ENCODE data around the gene ZDHHC11B.
"Not testable (repeated sequence)": the region's sequence is repeated elsewhere in the genome, so short reads cannot be mapped to it uniquely, and the experiment has no call there.

ZDHHC11B gene

DNA sequence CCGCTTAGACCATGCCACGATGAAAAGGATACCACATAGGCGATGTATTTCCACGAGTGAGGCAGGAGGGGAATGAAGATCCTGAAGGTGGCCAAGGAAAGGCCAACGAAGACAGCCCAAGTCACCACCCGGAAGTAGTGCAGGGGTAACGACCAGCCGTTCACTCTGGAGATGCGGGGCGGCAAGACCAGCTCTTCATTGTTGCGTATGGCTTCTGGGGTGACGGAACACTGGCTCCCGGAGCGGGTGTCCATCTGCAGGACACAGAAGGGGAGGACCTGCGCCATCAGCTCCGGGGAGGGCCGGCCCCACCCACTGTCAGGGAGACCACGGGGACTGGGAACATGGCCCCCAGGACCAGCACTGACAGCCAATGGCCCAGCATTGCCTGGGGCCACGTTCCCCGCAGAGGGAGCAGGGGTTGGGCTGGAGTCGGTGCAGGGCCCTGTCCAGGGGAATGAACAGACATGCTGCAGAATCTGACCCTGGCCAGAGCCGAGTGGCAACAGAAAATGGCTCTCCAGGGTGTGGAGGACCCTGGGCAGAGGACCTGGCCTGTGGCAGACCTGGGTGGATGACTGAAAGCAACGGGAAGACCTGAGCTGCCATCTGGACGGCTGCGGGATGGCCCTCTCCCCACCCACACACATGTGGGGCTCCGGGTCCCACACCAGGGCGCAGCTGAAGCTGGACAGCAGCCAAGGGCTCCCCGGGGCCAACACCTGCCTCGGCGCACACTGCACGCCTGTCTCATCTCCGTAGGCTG lies 17.7 kb downstream of the ZDHHC11B start:
- no peak for DNase-seq

DNA sequence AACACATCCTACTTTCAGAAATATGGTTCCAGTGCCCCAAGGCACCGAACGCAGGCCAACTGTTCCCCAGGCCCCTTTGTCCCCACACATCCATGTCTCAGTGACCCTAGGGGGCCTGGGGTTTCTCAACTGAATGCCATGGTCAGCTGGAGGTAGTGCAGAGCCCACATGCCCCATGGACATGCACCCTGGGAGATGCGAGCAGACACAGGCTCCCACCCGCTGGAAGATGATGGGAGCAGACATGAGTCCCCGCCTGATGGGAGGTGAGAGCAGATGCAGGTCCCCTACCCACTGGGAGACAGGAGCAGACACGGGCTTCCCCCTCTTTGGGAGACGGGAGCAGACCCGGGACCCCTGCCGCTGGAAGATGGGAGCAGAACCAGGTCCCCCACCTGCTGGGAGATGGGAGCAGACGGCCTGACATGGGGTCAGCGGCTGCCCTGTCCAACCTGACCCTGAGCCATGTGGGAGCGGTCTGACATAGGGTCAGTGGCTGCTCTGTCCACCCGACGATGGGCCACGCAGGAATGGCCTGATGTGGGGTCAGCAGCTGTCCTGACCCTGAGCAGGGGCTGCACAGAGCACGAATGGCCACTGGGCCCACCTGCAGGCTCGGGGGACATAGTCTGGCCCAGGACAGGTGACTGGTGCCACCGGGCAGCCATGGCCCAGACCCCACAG lies 18.4 kb downstream of the ZDHHC11B start:
- no peak for DNase-seq

DNA sequence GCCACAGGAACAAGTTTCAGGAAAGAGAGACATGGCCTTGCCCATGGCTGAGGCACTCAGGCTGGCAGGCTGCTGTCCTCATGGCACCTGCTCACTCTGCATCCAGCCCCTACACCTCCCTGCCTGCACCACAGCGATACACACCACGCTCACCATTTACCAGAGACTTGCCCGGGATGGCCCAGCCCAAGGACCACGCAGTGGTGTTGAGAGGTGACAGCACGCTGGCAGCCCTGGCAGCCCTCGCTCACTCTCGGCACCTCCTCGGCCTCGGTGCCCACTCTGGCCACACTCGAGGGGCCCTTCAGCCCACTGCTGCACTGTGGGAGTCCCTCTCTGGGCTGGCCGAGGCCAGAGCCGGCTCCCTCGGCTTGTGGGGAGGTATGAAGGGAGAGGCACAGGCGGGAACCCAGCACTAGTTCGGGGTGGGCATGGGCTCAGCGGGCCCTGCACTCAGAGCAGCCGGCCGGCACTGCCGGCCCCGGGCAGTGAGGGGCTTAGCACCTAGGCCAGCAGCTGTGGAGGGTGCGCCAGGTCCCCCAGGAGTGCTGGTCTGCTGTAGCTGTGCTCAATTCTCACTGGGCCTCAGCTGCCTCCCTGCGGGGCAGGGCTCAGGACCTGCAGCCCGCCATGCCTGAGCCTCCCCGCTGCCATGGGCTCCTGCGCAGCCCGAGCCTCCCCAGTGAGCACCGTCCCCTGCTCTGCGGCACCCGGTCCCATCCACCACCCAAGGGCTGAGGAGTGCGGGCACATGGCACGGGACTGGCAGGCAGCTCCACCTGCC lies 20.3 kb downstream of the ZDHHC11B start:
- no peak for DNase-seq

DNA sequence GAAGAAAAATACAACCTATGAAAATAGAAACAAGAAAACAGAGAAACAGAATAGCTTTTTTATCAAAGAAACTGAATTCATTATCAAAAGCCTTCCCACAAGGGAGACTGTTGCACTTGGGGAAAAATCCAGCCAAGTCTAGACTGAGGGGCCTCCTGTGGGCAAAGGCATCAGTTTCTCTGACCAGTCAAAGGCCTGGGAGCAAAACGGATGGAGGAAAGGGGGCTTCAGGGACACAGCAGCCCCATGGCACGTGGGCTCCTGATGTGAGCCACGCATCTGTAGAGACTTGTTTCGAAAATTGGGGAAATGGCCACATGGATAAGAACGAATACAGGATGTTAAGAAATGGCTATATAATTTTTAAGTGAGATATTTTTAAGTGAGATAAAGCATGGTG lies 21.1 kb downstream of the ZDHHC11B start:
- no peak for DNase-seq

DNA sequence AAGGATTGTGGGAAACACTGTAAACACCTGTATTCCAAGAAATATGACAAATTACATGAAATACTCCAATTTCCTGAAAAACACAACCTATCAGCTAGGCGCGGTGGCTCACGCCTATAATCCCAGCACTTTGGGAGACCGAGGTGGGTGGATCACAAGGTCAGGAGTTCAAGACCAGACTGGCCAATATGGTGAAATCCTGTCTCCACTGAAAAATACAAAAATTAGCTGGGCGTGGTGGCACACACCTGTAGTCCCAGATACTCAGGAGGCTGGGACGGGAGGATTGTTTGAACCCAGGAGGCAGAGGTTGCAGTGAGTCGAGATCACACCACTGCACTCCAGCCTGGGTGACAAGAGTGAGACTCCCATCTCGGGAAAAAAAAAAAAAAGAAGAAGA lies 21.5 kb downstream of the ZDHHC11B start:
- not testable (repeated sequence) for DNase-seq

DNA sequence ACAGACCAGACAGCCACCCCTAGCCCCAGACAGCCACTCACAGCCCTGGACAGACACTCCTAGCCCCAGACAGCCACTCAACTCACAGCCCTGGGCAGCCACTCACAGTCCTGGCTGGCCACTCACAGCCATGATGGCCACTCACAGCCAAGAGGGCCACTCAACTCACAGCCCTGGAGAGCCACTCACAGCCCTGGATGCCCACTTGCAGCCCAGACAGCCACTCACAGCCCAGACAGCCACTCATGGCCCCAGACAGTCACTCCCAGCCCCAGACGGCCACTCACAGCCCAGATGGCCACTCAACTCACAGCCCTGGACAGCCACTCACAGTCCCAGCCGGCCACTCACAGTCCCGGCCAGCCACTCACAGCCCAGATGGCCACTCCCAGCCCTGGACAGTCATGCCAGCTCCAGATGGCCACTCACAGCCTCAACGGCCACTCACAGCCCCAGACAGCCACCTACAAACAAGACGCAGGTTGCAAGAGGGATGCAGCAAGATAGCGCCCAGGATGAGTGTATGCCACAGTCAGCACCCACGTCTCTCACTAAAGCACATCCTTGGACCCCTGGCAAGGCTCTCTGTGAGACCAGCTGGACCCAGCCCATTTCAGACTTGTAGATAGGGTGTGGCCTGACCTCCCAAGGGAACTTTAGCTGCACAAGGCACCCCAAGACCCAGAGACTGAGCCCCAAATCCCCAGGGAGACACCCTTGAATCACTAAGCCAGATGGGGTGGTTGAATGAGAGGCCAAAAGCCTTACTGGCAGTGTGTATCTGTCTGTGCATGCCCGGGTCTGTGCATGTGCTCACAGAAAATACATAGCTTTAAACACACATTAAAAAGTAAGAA lies 22.4 kb downstream of the ZDHHC11B start:
- DNase-seq, result no peak

DNA sequence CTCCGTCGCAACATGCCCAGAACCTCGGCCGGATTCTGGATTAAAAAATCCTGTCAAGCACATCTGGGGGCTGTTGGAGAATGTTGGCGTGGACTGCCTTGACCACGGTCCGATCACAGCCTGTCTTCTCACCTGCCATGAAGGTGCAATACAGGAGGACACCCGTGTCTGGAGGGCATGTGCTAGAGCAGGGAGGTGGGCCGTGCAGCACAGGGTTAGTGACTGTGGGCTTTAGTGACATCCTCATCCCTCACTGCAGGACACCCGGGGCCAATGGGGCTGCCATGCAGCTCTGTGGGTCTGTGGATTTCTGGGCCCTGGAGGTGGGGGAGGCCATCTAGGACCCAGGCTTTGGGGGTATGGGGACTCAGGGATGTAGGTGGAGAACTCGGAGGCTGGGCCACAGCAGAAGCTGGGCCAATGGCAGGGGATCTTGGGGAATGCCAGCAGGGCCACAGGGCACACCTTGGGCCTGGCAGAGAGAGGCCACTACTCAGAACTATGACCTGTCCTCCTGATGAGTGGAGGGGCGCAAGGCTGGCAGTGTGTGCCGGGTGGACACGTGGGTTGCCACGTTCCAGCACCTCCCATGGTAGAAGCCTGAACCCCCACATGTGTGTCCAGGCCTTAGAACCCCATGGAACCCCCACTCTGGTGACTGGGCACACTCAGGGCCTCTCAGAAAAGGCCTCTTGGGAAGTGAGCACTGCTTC lies 23.3 kb downstream of the ZDHHC11B start:
- DNase-seq, result no peak

DNA sequence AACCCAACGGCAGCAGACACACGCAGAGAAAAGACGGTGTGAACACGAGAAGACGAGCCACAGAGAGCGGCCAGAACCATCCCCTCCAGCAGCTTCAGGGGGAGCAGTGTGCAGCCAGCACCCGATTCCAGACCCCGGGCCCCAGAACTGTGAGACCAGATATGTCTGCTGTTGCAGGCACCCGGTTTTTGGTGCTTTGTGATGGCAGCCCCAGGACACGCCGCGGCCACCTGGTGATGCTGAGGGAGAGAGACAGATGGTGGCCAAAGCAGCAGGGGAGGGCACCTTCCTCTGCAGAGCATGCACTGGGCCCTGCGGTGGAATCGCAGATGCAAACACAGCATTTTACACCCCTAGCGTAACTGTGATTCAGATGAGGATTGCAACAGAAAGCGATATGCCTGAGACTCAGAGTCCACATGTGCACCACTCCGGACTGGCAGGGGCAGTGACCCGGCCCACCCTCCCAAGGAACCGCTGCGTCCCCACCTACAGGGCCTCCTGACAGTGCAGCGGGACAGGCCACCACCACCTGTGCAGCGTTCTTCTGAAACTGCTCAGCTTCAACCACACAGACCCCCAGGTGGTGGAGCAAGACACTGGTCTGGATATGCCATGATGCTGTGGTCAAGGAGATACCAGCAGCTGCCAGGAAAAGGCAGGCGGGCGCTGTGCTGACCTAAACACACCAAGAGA lies 24.0 kb downstream of the ZDHHC11B start:
- no peak for DNase-seq

DNA sequence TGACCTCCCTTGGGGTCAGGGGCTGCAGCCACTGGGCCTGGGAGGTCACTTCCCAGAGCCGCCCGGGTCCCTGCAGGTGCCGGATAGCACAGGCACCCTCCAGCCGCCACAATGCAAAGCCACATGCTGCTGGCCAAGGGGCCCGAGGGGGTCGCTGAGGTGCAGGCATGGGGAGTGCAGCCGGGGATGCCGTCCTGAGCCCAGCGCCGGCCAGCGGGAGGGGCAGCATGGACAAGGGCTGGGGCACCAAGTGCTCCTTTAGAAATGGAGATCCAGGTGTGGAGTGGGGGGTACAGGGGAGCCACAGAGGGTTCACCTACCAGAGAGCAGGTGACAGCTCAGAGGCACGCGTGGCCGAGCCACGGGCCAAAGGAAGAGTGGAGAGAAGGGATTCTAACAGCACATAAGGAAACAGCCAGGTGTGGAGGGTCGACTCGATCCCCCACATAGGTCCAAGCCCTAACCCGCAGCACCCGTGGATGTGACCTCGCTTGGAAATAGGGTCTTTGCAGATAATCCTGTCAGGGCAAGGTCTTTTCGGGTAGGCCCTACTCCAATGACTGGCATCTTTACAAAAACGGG lies 24.7 kb downstream of the ZDHHC11B start:
- DNase-seq, result no peak

DNA sequence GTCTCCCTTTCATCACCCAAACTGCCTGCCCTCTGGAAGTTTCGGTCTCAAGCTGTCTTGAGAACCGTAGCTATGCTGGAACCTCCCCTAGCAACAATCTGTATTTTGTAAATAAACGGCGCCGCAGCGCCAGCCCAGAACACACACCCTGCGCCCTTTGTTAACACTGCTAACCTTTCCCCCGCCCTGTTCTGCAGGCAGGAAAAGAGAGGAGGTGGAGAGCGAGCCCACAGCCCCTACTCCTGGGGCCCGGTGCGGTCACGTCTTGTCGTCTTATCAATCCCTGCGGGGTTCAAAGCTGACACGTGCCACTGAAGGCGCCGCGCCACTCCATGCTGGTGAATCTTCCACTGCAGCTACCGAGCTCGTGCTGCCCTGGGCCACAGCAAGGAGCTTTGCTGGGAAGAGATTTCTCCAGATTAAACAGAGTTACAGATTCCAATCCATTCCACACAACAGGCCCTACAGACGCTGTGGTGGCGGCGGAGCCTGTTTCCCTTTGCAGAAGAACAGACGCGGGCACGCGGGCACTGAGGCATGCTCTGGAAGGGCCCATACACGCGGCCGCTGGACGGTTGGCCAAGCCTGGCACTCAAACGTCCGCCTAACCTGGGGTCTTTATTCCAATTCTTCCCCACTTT lies 25.3 kb downstream of the ZDHHC11B start:
- DNase-seq, result no peak

DNA sequence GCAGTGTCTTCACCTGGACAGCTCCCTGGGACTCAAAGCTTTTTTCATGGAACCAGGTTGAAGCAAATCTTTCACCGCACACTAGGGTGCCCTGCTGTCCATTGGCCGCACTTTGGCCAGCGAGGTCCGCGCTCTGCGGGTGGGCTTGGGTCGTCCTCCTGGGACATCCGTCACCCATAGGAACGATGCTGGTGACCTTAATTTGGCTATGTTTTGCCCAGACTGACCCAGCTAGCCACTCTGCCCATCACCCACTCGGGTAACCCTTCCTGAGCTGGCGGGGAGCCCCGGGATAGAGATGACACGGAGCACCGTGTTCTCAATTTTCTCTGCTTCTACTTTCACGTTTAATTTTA lies 25.9 kb downstream of the ZDHHC11B start:
- DNase-seq, result no peak

DNA sequence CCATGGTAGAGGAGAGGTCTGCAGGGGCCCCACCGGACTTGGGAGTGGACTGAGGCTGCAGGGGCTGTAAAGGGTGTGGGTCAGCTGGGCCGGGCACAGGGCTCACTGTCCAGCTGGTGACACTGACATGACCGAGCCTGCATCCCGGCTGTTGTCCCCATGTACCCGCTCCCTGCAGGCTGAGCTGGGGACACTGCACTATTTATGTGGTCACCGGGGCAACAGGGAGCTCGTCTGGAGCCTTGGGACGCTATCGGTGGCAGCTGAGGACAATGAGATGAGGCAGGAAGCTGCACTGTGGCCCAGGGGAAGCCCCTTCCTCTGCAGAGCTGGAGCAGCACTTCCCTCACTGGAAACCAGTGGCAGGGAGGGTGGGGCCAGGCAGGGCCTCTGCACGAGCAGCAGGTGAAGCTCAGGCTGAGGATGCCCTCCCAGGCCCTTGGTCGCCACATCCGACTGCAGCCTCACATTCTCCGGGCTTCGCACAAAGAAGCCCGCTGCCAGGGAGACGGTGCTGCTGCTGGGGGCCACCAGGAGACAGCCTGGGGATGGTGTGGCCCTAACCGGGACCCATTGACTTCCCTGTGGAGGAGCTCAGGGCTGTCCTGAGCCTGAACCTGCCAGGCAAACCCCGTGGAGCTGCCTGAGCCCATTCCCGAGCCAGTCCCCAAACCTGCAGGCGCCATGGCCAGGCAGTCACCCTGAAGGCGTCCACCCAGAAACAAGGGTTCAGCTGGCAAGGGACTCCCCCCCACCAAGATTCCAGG lies 26.4 kb downstream of the ZDHHC11B start:
- no peak for DNase-seq

DNA sequence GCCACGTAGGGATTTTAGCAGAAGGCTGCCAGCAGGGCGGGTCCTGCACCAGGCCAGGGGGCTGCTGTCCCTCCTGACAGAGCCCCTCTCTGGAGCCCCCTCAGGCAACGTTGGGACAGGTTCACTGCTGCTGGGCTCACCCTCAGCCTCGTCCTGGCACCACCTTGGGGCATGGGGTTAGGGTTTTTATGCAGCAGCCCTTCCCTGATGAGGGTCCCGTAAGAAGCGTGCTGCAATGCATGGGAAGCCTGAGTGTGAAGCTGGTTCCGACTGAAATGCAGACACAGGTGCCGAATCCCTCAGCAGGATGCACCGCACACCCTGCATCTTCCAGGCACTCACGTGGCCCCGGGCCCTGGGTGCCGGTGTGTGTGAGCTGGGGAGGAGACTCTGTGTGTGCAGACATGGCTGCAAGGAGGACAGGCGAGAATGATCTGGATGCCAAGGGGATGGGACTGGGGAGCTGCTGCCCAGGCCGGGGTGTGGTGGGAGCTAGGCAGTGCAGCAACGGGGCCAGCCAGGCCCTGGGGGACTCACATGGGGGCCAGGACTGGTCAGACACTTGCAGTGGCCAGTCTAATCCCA lies 27.1 kb downstream of the ZDHHC11B start:
- no peak for DNase-seq

DNA sequence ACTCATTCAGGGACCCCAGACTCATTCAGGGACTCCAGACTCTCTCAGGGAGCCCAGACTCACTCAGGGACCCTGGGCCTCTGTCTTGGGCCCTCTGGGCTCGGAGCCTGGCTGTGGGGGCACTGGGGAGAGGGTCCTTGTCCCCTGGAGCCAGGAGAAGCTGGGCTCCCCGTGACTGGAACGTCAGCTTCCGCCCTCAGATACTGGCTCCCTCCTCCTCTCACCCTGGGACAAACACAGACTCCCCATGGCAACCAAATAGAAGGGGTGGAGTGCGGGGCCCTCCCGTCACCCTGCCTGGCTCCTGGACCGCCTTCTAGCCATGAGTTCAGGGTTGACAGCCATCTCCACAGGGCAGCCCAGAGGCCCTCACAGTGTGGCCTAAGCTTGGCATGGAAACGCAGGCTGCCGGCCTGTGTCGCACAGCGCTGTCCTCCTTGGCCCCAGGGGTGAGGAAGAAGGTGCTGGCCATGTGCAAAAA lies 27.6 kb downstream of the ZDHHC11B start:
- no peak for DNase-seq

DNA sequence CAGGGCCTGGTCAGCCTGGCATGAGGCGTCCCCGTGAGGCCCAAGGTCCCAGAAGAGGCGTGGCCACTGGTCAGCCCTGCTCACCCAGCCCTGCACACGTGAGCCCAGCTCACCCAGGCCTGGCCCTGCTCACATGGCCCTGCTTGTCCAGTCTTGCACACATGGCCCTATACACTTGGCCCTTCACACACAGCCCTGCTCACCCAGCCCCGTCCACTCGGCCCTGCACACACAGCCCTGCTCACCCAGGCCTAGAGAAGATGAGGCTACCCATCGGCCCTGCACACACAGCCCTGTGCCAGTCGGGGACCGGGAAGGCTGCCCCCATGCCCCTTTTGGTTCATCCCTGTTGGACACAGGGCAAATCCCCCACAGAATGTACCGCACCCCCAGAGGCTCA lies 28.4 kb downstream of the ZDHHC11B start:
- DNase-seq, result no peak

DNA sequence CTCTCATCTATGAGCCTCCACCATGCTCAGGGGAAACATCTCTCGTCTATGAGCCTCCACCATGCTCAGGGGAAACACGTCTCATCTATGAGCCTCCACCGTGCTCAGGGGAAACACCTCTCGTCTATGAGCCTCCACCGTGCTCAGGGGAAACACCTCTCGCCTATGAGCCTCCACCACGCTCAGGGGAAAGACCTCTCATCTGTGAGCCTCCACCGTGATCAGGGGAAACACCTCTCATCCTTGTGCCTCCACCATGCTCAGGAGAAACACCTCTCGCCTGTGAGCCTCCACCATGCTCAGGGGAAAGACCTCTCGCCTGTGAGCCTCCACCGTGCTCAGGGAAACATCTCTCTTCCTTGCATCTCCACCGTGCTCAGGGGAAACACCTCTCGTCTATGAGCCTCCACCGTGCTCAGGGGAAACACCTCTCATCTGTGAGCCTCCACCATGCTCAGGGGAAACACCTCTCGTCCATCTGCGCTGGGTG lies 30.3 kb downstream of the ZDHHC11B start:
- DNase-seq, result not testable (repeated sequence)

DNA sequence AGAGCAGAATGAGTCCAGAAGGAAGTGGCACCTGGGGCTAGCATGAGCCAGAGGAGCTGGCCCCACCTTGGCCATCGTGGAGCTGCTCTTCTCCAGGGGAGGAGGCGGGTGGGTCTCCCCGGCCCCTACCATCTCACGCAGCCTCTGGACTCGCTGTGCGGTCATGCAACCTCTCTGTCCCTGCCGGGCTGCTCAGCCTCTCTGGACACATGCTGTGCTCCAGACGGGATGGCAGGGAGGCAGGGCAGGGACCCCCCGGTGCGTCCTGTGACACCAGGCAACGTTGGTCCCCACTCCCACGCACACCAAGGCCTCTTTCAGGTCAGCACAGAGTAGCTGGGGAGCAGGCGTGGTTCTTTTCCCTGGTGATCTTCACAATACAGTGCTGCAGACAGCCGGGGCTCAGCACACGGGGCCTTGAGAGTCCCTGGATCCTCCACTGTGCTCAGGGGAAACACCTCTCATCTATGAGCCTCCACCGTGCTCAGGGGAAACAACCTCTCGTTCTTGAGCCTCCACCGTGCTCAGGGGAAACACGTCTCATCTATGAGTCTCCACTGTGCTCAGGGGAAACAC lies 30.9 kb downstream of the ZDHHC11B start:
- not testable (repeated sequence) for DNase-seq

DNA sequence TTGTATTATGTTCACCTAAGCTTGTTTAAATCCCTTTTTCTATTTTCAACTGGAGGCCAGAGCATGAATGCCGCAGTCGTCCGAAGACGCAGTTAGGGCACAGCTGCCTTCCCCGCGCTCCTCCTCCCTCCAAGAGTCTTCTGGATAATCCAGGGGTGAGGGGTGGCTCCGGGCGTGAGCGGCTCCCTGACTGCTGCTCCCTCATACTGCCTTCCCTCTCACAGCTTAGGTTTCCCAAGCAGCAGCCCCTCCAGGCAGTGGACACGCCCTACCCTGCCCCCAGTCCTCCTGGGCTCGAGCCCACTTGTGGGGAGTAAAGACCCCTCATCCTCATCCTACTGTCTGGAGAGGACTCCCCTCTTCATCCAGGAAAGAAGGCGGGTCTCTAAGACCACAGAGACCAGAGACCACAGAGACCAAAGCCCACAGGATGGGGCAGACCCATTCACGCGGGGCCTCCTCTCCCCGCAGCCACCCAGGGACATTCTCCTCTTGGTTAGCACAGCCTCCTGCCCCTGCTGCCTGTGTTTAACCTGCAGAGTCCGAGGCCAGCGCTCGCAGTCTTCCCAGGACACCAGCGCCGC lies 31.9 kb downstream of the ZDHHC11B start:
- not testable (repeated sequence) for DNase-seq

Measured in cortex of kidney (tissue), 1 donor.